Measurements from ENCODE around the gene NR1H4. TPM values are rescaled to one million over a fixed set of nuclear protein-coding genes. Genes with fewer than 3 reads are reported as not detected.

NR1H4 gene
- total RNA-seq, 1 experiment from 2014 or later = not detected

DNA sequence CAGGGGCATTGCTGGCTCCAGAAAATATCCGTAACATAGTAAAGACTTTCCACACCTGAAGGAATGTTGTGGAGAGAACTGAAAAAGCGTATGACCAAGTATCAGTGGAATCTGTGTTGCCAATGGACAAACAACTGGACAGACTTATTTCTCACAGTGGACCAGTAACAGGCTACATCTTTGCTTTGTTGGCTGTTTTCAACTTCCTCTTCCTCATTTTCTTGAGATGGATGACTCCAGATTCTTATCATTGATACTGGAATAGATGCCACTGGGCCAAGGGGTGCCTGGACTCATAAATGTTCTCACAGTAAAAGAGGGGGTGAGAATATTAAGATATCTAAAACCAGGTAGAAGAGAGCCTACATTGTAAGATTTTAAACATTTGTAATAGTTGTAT is 106.2 kb downstream of the NR1H4 start:
- TF ChIP-seq, protein P1, sequence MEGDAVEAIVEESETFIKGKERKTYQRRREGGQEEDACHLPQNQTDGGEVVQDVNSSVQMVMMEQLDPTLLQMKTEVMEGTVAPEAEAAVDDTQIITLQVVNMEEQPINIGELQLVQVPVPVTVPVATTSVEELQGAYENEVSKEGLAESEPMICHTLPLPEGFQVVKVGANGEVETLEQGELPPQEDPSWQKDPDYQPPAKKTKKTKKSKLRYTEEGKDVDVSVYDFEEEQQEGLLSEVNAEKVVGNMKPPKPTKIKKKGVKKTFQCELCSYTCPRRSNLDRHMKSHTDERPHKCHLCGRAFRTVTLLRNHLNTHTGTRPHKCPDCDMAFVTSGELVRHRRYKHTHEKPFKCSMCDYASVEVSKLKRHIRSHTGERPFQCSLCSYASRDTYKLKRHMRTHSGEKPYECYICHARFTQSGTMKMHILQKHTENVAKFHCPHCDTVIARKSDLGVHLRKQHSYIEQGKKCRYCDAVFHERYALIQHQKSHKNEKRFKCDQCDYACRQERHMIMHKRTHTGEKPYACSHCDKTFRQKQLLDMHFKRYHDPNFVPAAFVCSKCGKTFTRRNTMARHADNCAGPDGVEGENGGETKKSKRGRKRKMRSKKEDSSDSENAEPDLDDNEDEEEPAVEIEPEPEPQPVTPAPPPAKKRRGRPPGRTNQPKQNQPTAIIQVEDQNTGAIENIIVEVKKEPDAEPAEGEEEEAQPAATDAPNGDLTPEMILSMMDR (IDR thresholded peaks at IDR 0.05; ENCODE audit: insufficient read depth in 1 of 2, low read depth in 1 of 2, low read length in 1 of 2, severe bottlenecking in 1 of 2, unreplicated experiment in 1 of 2) = no peak
- Mint-ChIP-seq H3K9me3 (ENCODE audit: unreplicated experiment) (peaks cover 23% of the 10 kb centered on the region), H3K4me1 (ENCODE audit: low read depth, unreplicated experiment) (no peaks in the 10 kb centered on the region), H3K36me3 (ENCODE audit: insufficient read depth, unreplicated experiment) (peaks cover 5% of the 10 kb centered on the region), H3K27me3 (ENCODE audit: insufficient read depth, unreplicated experiment) (no peaks in the 10 kb centered on the region), H3K4me3 (ENCODE audit: unreplicated experiment) (no peak overlapping the region), H3K27ac (ENCODE audit: unreplicated experiment) (no peak overlapping the region)
- Histone ChIP-seq H3K4me3 (ENCODE audit: low read depth, low read length) (no peak overlapping the region), H3K4me1 (no peaks in the 10 kb centered on the region), H3K27me3 (replicated peaks; ENCODE audit: control insufficient read depth, insufficient read depth, low read length) (no peaks in the 10 kb centered on the region), H3K36me3 (ENCODE audit: control insufficient read depth, insufficient read depth, low read length) (no peaks in the 10 kb centered on the region), H3K9me3 (no peaks in the 10 kb centered on the region)
- CTCF ChIA-PET = no interaction called here
- BruUV-seq (replicated peaks) = no TSS peak
- POLR2A ChIA-PET = no interaction called here
- intact Hi-C loops (cut with micrococcal nuclease; ENCODE audit: unreplicated experiment) = no loop called here
- DNase-seq = no peak

DNA sequence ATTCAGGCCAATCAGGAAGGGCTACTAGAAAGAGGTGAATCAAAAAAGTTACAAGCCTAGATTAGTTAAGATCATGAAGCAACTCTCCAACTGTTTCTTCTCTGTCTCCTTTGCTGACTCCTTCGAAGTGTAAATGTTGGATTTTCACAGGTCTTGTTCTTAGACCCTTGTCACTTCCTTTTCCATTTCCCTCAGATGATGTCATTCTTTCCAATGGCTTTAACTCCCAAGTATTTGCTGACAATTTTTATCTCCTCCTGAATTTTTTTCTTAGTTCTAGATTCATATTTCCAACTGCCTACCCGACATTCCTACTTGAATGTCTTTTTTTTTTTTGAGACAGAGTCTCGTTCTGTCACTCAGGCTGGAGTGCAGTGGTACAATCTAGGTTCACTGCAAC is 110.6 kb downstream of the NR1H4 start:
- Histone ChIP-seq H3K4me3 (ENCODE audit: low read depth, low read length) (no peak overlapping the region), H3K27me3 (replicated peaks; ENCODE audit: control insufficient read depth, insufficient read depth, low read length) (no peaks in the 10 kb centered on the region), H3K36me3 (ENCODE audit: control insufficient read depth, insufficient read depth, low read length) (no peaks in the 10 kb centered on the region), H3K9me3 (peaks cover 10% of the 10 kb centered on the region), H3K4me1 (no peaks in the 10 kb centered on the region)
- Mint-ChIP-seq H3K9me3 (ENCODE audit: unreplicated experiment) (peaks cover 61% of the 10 kb centered on the region), H3K4me1 (ENCODE audit: low read depth, unreplicated experiment) (no peaks in the 10 kb centered on the region), H3K4me3 (ENCODE audit: unreplicated experiment) (no peak overlapping the region), H3K27me3 (ENCODE audit: insufficient read depth, unreplicated experiment) (no peaks in the 10 kb centered on the region), H3K27ac (ENCODE audit: unreplicated experiment) (no peak overlapping the region), H3K36me3 (ENCODE audit: insufficient read depth, unreplicated experiment) (peaks cover 12% of the 10 kb centered on the region)
- no TSS peak for BruUV-seq (replicated peaks)
- TF ChIP-seq, protein P1 (IDR thresholded peaks at IDR 0.05; ENCODE audit: insufficient read depth in 1 of 2, low read depth in 1 of 2, low read length in 1 of 2, severe bottlenecking in 1 of 2, unreplicated experiment in 1 of 2) = no peak
- ChIA-PET POLR2A (no interaction called here), CTCF (no interaction called here)
- intact Hi-C loops (cut with micrococcal nuclease; ENCODE audit: unreplicated experiment) = no loop called here
- DNase-seq = no peak

DNA sequence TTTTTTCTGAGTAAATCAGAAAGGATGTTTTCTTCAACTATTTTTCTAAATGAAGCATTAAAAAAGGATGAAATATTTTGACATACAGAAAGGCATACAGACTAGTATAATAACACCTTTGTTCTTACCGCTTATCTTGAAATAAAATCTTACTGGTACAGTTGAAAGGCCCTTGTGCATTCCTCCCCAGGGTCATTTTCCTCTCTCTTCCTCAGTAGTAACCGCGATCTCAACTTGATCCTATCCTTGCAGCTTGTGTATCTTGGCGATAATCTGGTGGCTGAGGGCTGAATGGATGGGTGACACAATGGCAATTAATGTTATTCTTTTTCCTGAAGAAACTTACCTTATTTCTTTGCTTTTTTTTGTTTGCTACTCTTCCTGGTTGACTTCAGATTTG is 118.3 kb downstream of the NR1H4 start:
- Mint-ChIP-seq H3K4me1 (ENCODE audit: low read depth, unreplicated experiment) (no peaks in the 10 kb centered on the region), H3K27me3 (ENCODE audit: insufficient read depth, unreplicated experiment) (no peaks in the 10 kb centered on the region), H3K36me3 (ENCODE audit: insufficient read depth, unreplicated experiment) (peaks cover under 1% of the 10 kb centered on the region), H3K4me3 (ENCODE audit: unreplicated experiment) (no peak overlapping the region), H3K9me3 (ENCODE audit: unreplicated experiment) (peaks cover 24% of the 10 kb centered on the region), H3K27ac (ENCODE audit: unreplicated experiment) (no peak overlapping the region)
- Histone ChIP-seq H3K4me3 (ENCODE audit: low read depth, low read length) (no peak overlapping the region), H3K9me3 (peaks cover 7% of the 10 kb centered on the region), H3K4me1 (peaks cover 4% of the 10 kb centered on the region; the same call in 1 of the 2 replicates), H3K27me3 (replicated peaks; ENCODE audit: control insufficient read depth, insufficient read depth, low read length) (no peaks in the 10 kb centered on the region), H3K36me3 (ENCODE audit: control insufficient read depth, insufficient read depth, low read length) (no peaks in the 10 kb centered on the region)
- CTCF ChIA-PET = no interaction called here
- DNase-seq = no peak
- POLR2A ChIA-PET = no interaction called here
- TF ChIP-seq, protein P1 (IDR thresholded peaks at IDR 0.05; ENCODE audit: insufficient read depth in 1 of 2, low read depth in 1 of 2, low read length in 1 of 2, severe bottlenecking in 1 of 2, unreplicated experiment in 1 of 2) = no peak
- intact Hi-C loops (cut with micrococcal nuclease; ENCODE audit: unreplicated experiment) = no loop called here
- no TSS peak for BruUV-seq (replicated peaks)

Measured in Caco-2 (cell line).